GM18519 (cell line): ENCODE measurements around the gene OR2V2.

Experiments used
- ATAC-seq: cut with Tn5 transposase; IDR thresholded peaks from one replicate; pipeline ENCODE4 v1.9.1; 2021; ENCODE audit warnings: mild to moderate bottlenecking, moderate library complexity; ENCODE audit not compliant: unreplicated experiment, low FRiP score

OR2V2 gene

DNA sequence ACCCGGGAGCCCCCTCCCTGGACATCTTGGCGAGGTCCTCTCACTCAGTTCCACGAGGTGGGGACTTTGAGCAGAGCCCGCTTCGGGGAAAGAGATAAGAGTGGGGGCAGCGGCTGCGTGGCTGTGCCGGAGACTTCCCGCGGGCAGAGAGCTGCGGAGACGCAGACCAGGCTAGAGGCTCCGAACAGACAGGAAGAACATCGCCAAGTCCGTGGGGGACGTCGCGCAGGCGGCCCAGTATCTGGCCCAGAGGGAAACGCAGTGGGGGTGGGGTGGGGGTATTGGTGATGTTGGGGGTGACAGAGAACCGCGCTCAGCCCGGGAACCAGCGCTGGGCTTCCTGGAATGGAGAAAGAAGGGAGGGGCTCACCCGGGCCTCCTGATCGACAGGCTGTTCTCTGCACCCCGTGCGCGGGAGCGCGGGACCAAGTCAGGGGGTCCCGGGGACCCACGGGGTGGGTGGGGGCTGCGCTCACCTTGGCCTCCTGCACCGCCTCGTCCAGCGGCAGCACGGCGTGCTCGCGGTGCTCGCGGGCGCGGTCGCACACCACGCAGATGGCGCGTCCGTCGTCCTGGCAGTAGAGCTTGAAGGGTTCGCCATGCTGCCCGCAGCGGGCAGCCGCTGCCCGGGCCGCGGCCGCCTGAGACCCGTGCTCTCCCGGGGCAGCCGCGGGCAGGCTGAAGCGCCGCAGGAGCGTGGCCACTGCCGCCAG, 56.9 kb downstream of the OR2V2 start:
- ATAC-seq: no peak

DNA sequence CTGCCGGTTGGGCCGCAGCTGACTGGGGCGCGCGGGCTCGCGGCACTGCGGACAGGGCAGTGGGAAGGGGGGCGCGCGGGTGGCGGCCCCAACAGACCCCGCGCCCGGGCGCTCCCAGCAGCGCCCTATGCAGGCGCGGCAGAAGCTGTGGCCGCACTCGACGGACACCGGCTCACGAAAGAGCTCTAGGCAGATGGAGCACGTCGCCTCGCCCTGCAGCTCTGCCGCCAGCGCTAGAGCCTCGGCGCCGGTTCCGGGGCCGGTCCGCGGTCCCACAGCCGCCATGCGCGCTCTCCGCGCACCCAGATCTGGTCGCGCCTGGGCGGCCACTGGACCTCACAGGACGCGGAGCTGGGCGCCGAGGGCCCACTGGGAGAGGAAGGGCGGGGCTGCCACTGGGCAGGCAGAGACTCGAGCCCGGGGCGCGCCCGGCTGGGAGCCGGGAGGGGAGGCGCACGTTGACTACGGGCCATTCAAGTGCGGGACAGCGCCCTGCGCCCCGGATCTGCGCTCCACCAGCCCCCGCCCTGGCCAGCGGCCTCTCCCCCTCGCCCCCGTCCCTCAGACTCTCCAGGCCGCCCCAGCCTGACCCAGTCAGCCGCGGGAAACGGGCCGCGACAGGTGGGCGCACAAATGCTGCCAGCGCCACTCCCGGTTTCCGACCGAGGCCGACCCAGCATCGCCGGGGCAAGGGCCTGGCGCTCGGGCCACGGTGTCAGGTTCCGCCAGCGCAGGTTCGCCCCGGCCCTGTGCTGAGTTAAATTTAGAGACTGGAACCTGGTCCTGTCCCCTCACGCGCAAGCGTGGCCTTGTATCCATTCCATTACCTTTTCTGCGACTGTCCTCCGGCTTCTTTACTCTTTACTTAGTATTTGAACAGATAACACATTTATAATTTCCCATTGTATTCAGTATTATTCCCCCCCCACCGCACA, 57.7 kb downstream of the OR2V2 start, which contains the start of gene TRIM7:
TRIM7 (minus strand) TSS at position 371 of the 935 bp plus-strand sequence; CDS start at position 285, 86 bp downstream.
- ATAC-seq: no peak

DNA sequence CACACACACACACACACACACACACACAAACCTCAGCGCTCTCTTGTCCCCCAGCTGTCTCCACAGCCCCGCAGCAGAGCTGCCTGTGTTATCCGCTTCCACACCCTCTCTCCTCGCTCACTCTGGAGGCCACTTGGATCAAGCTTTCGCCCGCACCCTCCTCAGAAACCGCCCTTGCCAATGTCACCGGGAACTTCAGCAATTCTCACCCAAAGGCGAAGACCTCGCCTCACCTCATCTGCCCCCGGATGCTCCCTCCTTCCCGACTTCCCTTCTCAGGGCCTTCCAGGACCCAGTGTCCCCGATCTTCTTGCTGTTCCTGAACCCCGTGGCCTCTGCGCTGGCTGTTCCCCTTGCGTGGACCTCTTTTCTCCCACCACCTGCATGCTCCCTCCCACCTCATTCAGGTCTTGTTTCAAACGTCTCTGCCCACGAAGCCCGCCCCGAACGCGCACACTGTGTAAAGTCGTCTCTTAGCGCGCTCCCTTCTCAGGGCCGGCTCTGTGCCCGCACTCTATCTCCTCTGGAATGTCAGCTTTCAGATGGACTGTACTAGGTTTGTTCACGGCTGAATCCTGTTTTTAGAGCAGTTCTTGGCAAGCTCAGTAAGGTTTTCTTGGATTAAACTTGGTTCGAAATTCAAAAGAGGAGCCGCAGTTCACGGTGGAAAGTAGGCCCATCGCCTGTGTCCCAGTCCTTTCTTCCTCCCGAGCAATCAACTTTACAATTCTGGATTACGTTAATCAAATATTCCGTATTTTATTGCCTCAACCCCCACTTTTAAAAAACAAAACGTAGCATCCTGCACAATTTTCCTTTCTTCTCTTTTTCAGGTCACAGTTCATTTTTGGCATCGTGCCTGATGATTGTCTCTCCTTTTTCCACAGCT, 58.6 kb downstream of the OR2V2 start:
- no peak for ATAC-seq

DNA sequence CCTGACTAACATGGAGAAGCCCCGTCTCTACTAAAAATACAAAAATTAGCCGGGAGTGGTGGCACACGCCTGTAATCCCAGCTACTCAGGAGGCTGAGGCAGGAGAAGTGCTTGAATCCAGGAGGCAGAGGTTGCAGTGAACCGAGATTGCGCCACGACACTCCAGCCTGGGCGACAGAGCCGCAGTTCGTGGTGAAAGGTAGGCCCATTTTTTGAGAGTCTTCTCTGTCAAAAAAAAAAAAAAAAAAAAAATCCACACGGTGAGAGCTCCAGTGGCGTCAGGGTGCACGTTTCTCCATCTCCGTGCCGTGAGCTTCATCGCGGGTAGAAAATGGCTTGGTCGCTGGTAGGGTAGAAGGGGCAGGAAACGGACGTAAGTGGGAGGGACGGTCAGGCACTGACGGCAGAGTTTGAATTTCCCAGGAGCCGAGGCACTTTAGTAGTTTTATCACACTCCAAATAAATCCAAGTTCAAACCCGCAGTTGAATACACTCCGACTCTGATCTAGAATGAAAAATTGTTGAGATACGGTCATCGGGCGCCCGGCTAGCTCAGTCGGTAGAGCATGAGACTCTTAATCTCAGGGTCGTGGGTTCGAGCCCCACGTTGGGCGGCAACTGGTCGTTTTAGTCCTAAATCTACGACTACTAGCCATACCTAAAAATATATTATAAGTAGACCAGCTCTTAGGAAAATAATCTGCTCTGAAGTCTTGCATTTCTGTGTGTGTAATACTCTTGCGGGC, 60.0 kb downstream of the OR2V2 start:
- ATAC-seq: no peak

DNA sequence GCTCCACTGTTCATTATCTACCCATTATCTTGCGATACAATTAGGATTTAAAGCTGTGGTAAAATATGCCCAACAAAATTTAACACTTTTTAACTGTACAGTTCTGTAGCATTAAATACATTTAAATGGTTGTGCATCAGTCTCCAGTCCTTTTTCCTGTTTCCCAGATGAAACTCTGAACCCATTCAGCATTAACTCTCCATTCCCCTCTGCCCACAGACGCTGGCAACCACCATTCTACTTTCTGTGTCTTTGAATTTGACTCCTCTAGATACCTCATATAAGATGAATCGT, 60.5 kb downstream of the OR2V2 start:
- ATAC-seq: no peak
